GM12878 (cell line): ENCODE measurements around the gene SLMAP. TPM values are rescaled to one million over a fixed set of nuclear protein-coding genes. Genes with fewer than 3 reads are reported as not detected.

Experiments
- ATAC-seq: fragments of 200-7000 bp; cut with Tn5 transposase; 3 replicates; pipeline ENCODE4 v1.9.1; 2020; ENCODE audit warnings: mild to moderate bottlenecking, moderate library complexity
- BruUV-seq: library from RNA; stranded (reverse); fragments of 400-500 nt; replicated peaks from 2 replicates; lab custom pipeline; 2021; lab: Mats Ljungman, UMichigan
- CTCF ChIA-PET: fragments of 300-600 bp; sonication (Branson Sonifier 250); formaldehyde crosslinking; extraction: SDS; loops from one replicate; lab custom pipeline; 2021; ENCODE audit warnings: inconsistent platforms; lab: Yijun Ruan, JAX
- POLR2A ChIA-PET: fragments of 350-600 bp; formaldehyde crosslinking; extraction: SDS; loops from one replicate; lab custom pipeline; 2021; ENCODE audit warnings: inconsistent platforms; lab: Charles Lee
- RAD21 ChIA-PET: fragments of 300-600 bp; sonication (Branson Sonifier 250); formaldehyde crosslinking; loops from one replicate; lab custom pipeline; 2023; ENCODE audit warnings: antibody characterized with exemption; ENCODE audit not compliant: unreplicated experiment; lab: Charles Lee
- SMC1A ChIA-PET: fragments of 300-600 bp; sonication (Branson Sonifier 250); formaldehyde crosslinking; loops from one replicate; lab custom pipeline; 2023; ENCODE audit not compliant: unreplicated experiment, uncharacterized antibody; lab: Charles Lee
- DNase-seq: peaks from one replicate; pipeline ENCODE4 v3.0.0-alpha.2; 2011; ENCODE audit warnings: low read depth, low spot score
- FAIRE-seq: peaks from 3 replicates; lab custom pipeline; 2011; peaks lifted over from hg19 to GRCh38; lab: Jason Lieb, UNC
- H2AFZ ChIP-seq: 2 replicates; pipeline ENCODE4 v1.6.0; 2011; ENCODE audit warnings: low read depth, low read length, control low read depth; ENCODE audit not compliant: control insufficient read depth
- H3K27ac ChIP-seq: 2 replicates; pipeline ENCODE4 v1.5.1; 2011; ENCODE audit warnings: control low read depth; ENCODE audit not compliant: control insufficient read depth, insufficient read depth
- H3K27me3 ChIP-seq, 2 experiments: replicated peaks in 1 of 2; 2 replicates each; pipeline versions ENCODE4 v1.6.0 to v1.6.1; 2011; ENCODE audit warnings: low read length in 1 of 2; ENCODE audit not compliant: control insufficient read depth in 2 of 2, insufficient read depth in 2 of 2
- H3K36me3 ChIP-seq, 2 experiments: 2 replicates each; pipeline ENCODE4 v1.5.1; 2011; ENCODE audit warnings: low read length in 1 of 2; ENCODE audit not compliant: control insufficient read depth in 2 of 2, insufficient read depth in 2 of 2
- H3K4me1 ChIP-seq: 2 replicates; pipeline ENCODE4 v1.6.1; 2011; ENCODE audit warnings: mild to moderate bottlenecking, low read length, moderate library complexity, mixed read lengths; ENCODE audit not compliant: control insufficient read depth, insufficient read depth
- H3K4me2 ChIP-seq: 2 replicates; pipeline ENCODE4 v1.6.0; 2011; ENCODE audit warnings: control low read depth; ENCODE audit not compliant: control insufficient read depth, insufficient read depth
- H3K4me3 ChIP-seq: fragments of 200-600 bp; sonication (generic); 2 replicates; pipeline ENCODE4 v1.5.1; 2016
- H3K79me2 ChIP-seq: 2 replicates; pipeline ENCODE4 v1.6.0; 2011; ENCODE audit warnings: low read length; ENCODE audit not compliant: control insufficient read depth, insufficient read depth
- H3K9ac ChIP-seq: 2 replicates; pipeline ENCODE4 v1.8.0; 2011; ENCODE audit warnings: low read length, control low read depth, mixed read lengths; ENCODE audit not compliant: control insufficient read depth, insufficient read depth
- H3K9me3 ChIP-seq: replicated peaks from 3 replicates; pipeline ENCODE4 v1.5.1; 2011; ENCODE audit warnings: mild to moderate bottlenecking, low read length; ENCODE audit not compliant: control insufficient read depth, insufficient read depth
- H4K20me1 ChIP-seq: 2 replicates; pipeline ENCODE4 v1.6.0; 2011; ENCODE audit not compliant: control insufficient read depth, insufficient read depth
- CHD1 ChIP-seq: IDR thresholded peaks from 2 replicates; pipeline ENCODE4 v1.6.1; 2012; ENCODE audit warnings: low read depth, low read length, improper control_type of control experiment
- CHD2 ChIP-seq: IDR thresholded peaks from 2 replicates; pipeline ENCODE4 v1.6.1; 2011; ENCODE audit warnings: low read depth, low read length, improper control_type of control experiment, borderline replicate concordance
- KAT2A ChIP-seq: conservative IDR thresholded peaks from 2 replicates; pipeline ENCODE4 v1.6.1; 2011; ENCODE audit warnings: low read depth, low read length; ENCODE audit not compliant: control insufficient read depth
- NFIC ChIP-seq: IDR thresholded peaks from 2 replicates; pipeline ENCODE4 v1.6.1; 2012; ENCODE audit warnings: low read depth, mild to moderate bottlenecking, inconsistent platforms, low read length, moderate library complexity
- NR2C1 ChIP-seq: fragments of 450-650 bp; IDR thresholded peaks from 2 replicates; pipeline ENCODE4 v1.6.1; 2017; ENCODE audit warnings: antibody characterized with exemption, mild to moderate bottlenecking, moderate library complexity
- SIX5 ChIP-seq: IDR thresholded peaks from 2 replicates; pipeline ENCODE4 v1.6.1; 2011; ENCODE audit warnings: mild to moderate bottlenecking, low read depth, low read length, moderate library complexity; ENCODE audit not compliant: severe bottlenecking
- TCF7 ChIP-seq: IDR thresholded peaks from 2 replicates; pipeline ENCODE4 v1.6.1; 2014; ENCODE audit warnings: antibody characterized with exemption, borderline replicate concordance
- ZNF217 ChIP-seq: fragments of 450-650 bp; IDR thresholded peaks from 2 replicates; pipeline ENCODE4 v1.6.1; 2017; ENCODE audit warnings: antibody characterized with exemption, mild to moderate bottlenecking
- WGBS: methylation state at CpG from one replicate; pipeline ENCODE4 v1.1.6; 2016; ENCODE audit warnings: low lambda C conversion rate; ENCODE audit not compliant: insufficient replicate concordance, insufficient coverage; ENCODE audit errors: missing lambda C conversion rate; 5-methylcytosine and 5-hydroxymethylcytosine counted together
- in situ Hi-C: fragments of 300-500 bp; cut with MboI; formaldehyde crosslinking; loops from 9 replicates; pipeline ENCODE4 v1.14.3; 2018; ENCODE audit warnings: mixed read lengths
- intact Hi-C: fragments of 100-400 bp; cut with micrococcal nuclease; formaldehyde crosslinking; loops from one replicate; pipeline ENCODE4 v1.14.2; 2022; ENCODE audit not compliant: unreplicated experiment
- polyA plus RNA-seq, 11 experiments: library from polyadenylated mRNA; depleted of rRNA in 4 of 11; unstranded in 6 of 11; stranded (reverse) in 5 of 11; fragments of >200 nt; fragmentation: Nextera tagmentation in 4 of 11; fragmentation: Illumina TruSeq in 1 of 11; extraction: Ambion mirVana in 4 of 11; extraction: Trizol in 1 of 11; gene quantifications; 1 replicate in 1 of 11; 2 replicates in 10 of 11; pipeline versions ENCODE4 v1.2.1 to v1.2.3, GENCODE V29; 2011 to 2016; ENCODE audit warnings: inconsistent platforms in 2 of 11, missing spikeins in 2 of 11, low read depth in 1 of 11
- total RNA-seq, 4 experiments: library from RNA; depleted of rRNA in 3 of 4; stranded (reverse); fragments of >200 nt in 3 of 4; fragmentation: Illumina TruSeq in 1 of 4; extraction: Trizol in 1 of 4; gene quantifications; 2 replicates each; pipeline versions ENCODE4 v1.2.1 to v1.2.3, GENCODE V29; 2013 to 2021
- TF ChIP-seq, protein P1 (sequence below): IDR thresholded peaks from 2 replicates; pipeline ENCODE4 v1.6.1; 2011; ENCODE audit warnings: low read depth, mild to moderate bottlenecking, low read length, moderate library complexity, borderline replicate concordance; ENCODE audit errors: extremely low read depth
- TF ChIP-seq, protein P2 (sequence below): fragments of 450-650 bp; IDR thresholded peaks from 2 replicates; pipeline ENCODE4 v1.6.1; 2017; ENCODE audit warnings: mild to moderate bottlenecking, low read depth, inconsistent platforms; ENCODE audit not compliant: poor library complexity, severe bottlenecking

SLMAP gene
- total and polyA plus RNA-seq, 10 of the 15 experiments (the other 5 are each of a cell fraction or from before 2014, with no cell fraction given), result 8.3 to 43.8 (median 26.4) TPM

GRCh38 chr3:57961177-57961827 is 205.2 kb downstream of the SLMAP start:
- no peak overlapping the region for H3K4me2 ChIP-seq
- FAIRE-seq (no peak), ATAC-seq (no peak), DNase-seq (no peak)
- H3K9ac ChIP-seq, result no peak overlapping the region
- ChIA-PET RAD21 (interaction anchor here (0.5 to 2.9 kb wide), 6 partner anchors 17 to 272 kb away, joined by 3 to 11 read pairs (median 6); no protein-coding TSS in a partner anchor), POLR2A (no interaction called here), CTCF (interaction anchor here (0.7 to 5.7 kb wide), 12 partner anchors 9 to 216 kb away, joined by 3 to 21 read pairs (median 8); partner anchors contain the start of gene FLNB), SMC1A (interaction anchor here (0.9 to 3.1 kb wide), 12 partner anchors 9 to 225 kb away, joined by 3 to 19 read pairs (median 4); no protein-coding TSS in a partner anchor)
- no peak for TF ChIP-seq TCF7
- TF ChIP-seq ZNF217, result no peak
- TF ChIP-seq, protein P1, sequence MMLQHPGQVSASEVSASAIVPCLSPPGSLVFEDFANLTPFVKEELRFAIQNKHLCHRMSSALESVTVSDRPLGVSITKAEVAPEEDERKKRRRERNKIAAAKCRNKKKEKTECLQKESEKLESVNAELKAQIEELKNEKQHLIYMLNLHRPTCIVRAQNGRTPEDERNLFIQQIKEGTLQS, result no peak
- TF ChIP-seq, protein P2, sequence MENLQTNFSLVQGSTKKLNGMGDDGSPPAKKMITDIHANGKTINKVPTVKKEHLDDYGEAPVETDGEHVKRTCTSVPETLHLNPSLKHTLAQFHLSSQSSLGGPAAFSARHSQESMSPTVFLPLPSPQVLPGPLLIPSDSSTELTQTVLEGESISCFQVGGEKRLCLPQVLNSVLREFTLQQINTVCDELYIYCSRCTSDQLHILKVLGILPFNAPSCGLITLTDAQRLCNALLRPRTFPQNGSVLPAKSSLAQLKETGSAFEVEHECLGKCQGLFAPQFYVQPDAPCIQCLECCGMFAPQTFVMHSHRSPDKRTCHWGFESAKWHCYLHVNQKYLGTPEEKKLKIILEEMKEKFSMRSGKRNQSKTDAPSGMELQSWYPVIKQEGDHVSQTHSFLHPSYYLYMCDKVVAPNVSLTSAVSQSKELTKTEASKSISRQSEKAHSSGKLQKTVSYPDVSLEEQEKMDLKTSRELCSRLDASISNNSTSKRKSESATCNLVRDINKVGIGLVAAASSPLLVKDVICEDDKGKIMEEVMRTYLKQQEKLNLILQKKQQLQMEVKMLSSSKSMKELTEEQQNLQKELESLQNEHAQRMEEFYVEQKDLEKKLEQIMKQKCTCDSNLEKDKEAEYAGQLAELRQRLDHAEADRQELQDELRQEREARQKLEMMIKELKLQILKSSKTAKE, result no peak
- TF ChIP-seq NR2C1, result no peak
- TF ChIP-seq CHD1, result no peak
- TF ChIP-seq NFIC, result no peak
- TF ChIP-seq SIX5, result no peak
- TF ChIP-seq CHD2, result no peak
- no peak for TF ChIP-seq KAT2A
- H3K27me3 ChIP-seq, result no peaks in the 10 kb centered on the region
- H3K79me2 ChIP-seq, result no peaks in the 10 kb centered on the region
- H4K20me1 ChIP-seq, result no peaks in the 10 kb centered on the region
- H3K4me3 ChIP-seq, result no peak overlapping the region
- H2AFZ ChIP-seq, result no peak overlapping the region
- WGBS, result 86% methylated on average over 21 of the region's 21 CpGs
- no peaks in the 10 kb centered on the region; the same call in 2 of the 3 replicates for H3K9me3 ChIP-seq
- no peaks in the 10 kb centered on the region for H3K36me3 ChIP-seq
- in situ Hi-C loops (no loop called here), intact Hi-C loops (loop anchor here (5.0 kb wide), 1 partner anchor 216 kb away; no protein-coding TSS in a partner anchor)
- BruUV-seq, result no TSS peak
- no peak overlapping the region for H3K27ac ChIP-seq
- H3K4me1 ChIP-seq, result peaks cover 14% of the 10 kb centered on the region
